Activated CD8-positive, alpha-beta memory T cell treated with anti-CD3 and anti-CD28 coated beads for 36 hours (primary cell): Measurements from ENCODE around the gene SAPCD2. TPM values are rescaled to one million over a fixed set of nuclear protein-coding genes. Genes with fewer than 3 reads are reported as not detected.
"Not testable (repeated sequence)": the region's sequence is repeated elsewhere in the genome, so short reads cannot be mapped to it uniquely, and the experiment has no call there.

Experiments used
- CTCF ChIA-PET: fragments of 350-600 bp; sonication (Branson Sonifier 250); formaldehyde crosslinking; loops from one replicate; lab custom pipeline; 2021; ENCODE audit warnings: antibody characterized with exemption; lab: Charles Lee
- POLR2A ChIA-PET: fragments of 350-600 bp; sonication (Branson Sonifier 250); formaldehyde crosslinking; loops from one replicate; lab custom pipeline; 2021; ENCODE audit warnings: antibody characterized with exemption; lab: Charles Lee
- total RNA-seq, 2 experiments: library from RNA; stranded (reverse); gene quantifications; one replicate each; pipeline ENCODE4 v1.2.3, GENCODE V29; 2021

SAPCD2 gene
- total RNA-seq, 2 experiments from 2014 or later = 16.4 to 16.5 TPM

GRCh38 chr9:137034039-137034708 lies 36.2 kb downstream of the SAPCD2 start:
- CTCF ChIA-PET = interaction anchor here (0.5 to 7.5 kb wide), 32 partner anchors 8 to 247 kb away, joined by 3 to 46 read pairs (median 8); partner anchors contain the start of genes AJM1, ANAPC2, C8G and CLIC3
- POLR2A ChIA-PET = interaction anchor here (0.5 to 1.5 kb wide), 7 partner anchors 11 to 542 kb away, joined by 3 to 8 read pairs (median 5); partner anchors contain the start of genes AJM1 and NPDC1

- CTCF ChIA-PET = interaction anchor here (0.6 to 7.5 kb wide), 7 partner anchors 15 to 247 kb away, joined by 5 to 46 read pairs (median 18); partner anchors contain the start of genes C8G, ENTPD2, FBXW5 and NPDC1
- POLR2A ChIA-PET = not testable (repeated sequence)
Measured at GRCh38 chr9:137033481-137033880, 36.9 kb downstream of the SAPCD2 start.

GRCh38 chr9:137032858-137033257 lies 37.5 kb downstream of the SAPCD2 start:
- ChIA-PET CTCF (interaction anchor here (1.0 to 7.5 kb wide), 7 partner anchors 14 to 245 kb away, joined by 3 to 43 read pairs (median 4); partner anchors contain the start of genes ENTPD2 and NPDC1), POLR2A (no interaction called here)

- ChIA-PET CTCF (interaction anchor here (0.6 to 2.1 kb wide), 11 partner anchors 13 to 245 kb away, joined by 3 to 10 read pairs (median 4); partner anchors contain the start of gene AJM1), POLR2A (interaction anchor here (1.2 kb wide), 1 partner anchor 150 kb away, joined by 3 read pairs; no protein-coding TSS in a partner anchor)
Measured at GRCh38 chr9:137031904-137032640, 38.3 kb downstream of the SAPCD2 start, which contains the start of gene FUT7. Gene FUT7 (minus strand): TSS chr9:137032088. CDS start chr9:137031991, 97 bp downstream.

- ChIA-PET POLR2A (no interaction called here), CTCF (interaction anchor here (0.9 to 3.6 kb wide), 20 partner anchors 14 to 243 kb away, joined by 3 to 30 read pairs (median 5); partner anchors contain the start of gene AJM1)
Measured at GRCh38 chr9:137030538-137031527, 39.5 kb downstream of the SAPCD2 start.

GRCh38 chr9:137030006-137030405 lies 40.4 kb downstream of the SAPCD2 start:
- ChIA-PET CTCF (interaction anchor here (0.5 to 3.6 kb wide), 54 partner anchors 9 to 491 kb away, joined by 3 to 30 read pairs (median 5); partner anchors contain the start of genes AJM1, CLIC3, NPDC1 and PAXX), POLR2A (interaction anchor here (0.7 to 1.3 kb wide), 3 partner anchors 30 to 56 kb away, joined by 4 to 5 read pairs (median 4); partner anchors contain the start of gene PAXX)

- CTCF ChIA-PET = interaction anchor here (0.5 to 3.6 kb wide), 59 partner anchors 8 to 491 kb away, joined by 3 to 30 read pairs (median 4); partner anchors contain the start of genes AJM1, CLIC3, MAN1B1 and NPDC1
- POLR2A ChIA-PET = interaction anchor here (0.7 to 1.3 kb wide), 3 partner anchors 29 to 57 kb away, joined by 4 to 5 read pairs (median 4); partner anchors contain the start of gene PAXX
Measured at GRCh38 chr9:137029058-137029936, 41.1 kb downstream of the SAPCD2 start.

GRCh38 chr9:137028263-137029057 lies 41.9 kb downstream of the SAPCD2 start:
- ChIA-PET CTCF (interaction anchor here (0.7 to 3.6 kb wide), 43 partner anchors 7 to 490 kb away, joined by 3 to 30 read pairs (median 5); partner anchors contain the start of genes AJM1, CLIC3, MAN1B1 and NPDC1), POLR2A (interaction anchor here (1.3 to 1.7 kb wide), 3 partner anchors 28 to 58 kb away, joined by 4 to 5 read pairs (median 4); partner anchors contain the start of genes MAN1B1 and PAXX)

GRCh38 chr9:137027369-137028262 lies 42.7 kb downstream of the SAPCD2 start, which contains the start of gene ABCA2:
Gene ABCA2 (minus strand): TSS chr9:137028237. CDS start chr9:137028140, 97 bp downstream.
- ChIA-PET CTCF (interaction anchor here (0.6 to 4.0 kb wide), 19 partner anchors 7 to 338 kb away, joined by 3 to 30 read pairs (median 12); partner anchors contain the start of genes CLIC3, NPDC1 and PAXX), POLR2A (interaction anchor here (1.0 to 1.7 kb wide), 3 partner anchors 27 to 142 kb away, joined by 3 to 5 read pairs (median 4); partner anchors contain the start of genes MAN1B1 and TRAF2)

GRCh38 chr9:137026828-137027227 lies 43.5 kb downstream of the SAPCD2 start:
- CTCF ChIA-PET = interaction anchor here (0.6 to 4.0 kb wide), 10 partner anchors 8 to 133 kb away, joined by 3 to 24 read pairs (median 4); partner anchors contain the start of genes NPDC1 and PAXX
- POLR2A ChIA-PET = interaction anchor here (1.0 to 1.7 kb wide), 3 partner anchors 27 to 141 kb away, joined by 3 to 5 read pairs (median 4); partner anchors contain the start of genes MAN1B1 and TRAF2

- CTCF ChIA-PET = interaction anchor here (0.6 to 4.0 kb wide), 11 partner anchors 9 to 133 kb away, joined by 3 to 24 read pairs (median 3); partner anchors contain the start of genes NPDC1 and PAXX
- POLR2A ChIA-PET = interaction anchor here (1.0 to 1.3 kb wide), 2 partner anchors 26 to 141 kb away, joined by 3 to 5 read pairs; partner anchors contain the start of gene TRAF2
Measured at GRCh38 chr9:137026384-137026783, 44.0 kb downstream of the SAPCD2 start.

GRCh38 chr9:137025517-137025966 lies 44.8 kb downstream of the SAPCD2 start:
- POLR2A ChIA-PET = no interaction called here
- CTCF ChIA-PET = interaction anchor here (0.7 to 4.0 kb wide), 10 partner anchors 10 to 197 kb away, joined by 3 to 24 read pairs (median 4); partner anchors contain the start of gene NPDC1

GRCh38 chr9:137023583-137023991 lies 46.8 kb downstream of the SAPCD2 start:
- ChIA-PET CTCF (interaction anchor here (6.0 kb wide), 1 partner anchor 12 kb away, joined by 31 read pairs; no protein-coding TSS in a partner anchor), POLR2A (no interaction called here)

GRCh38 chr9:137023157-137023556 lies 47.2 kb downstream of the SAPCD2 start:
- POLR2A ChIA-PET = no interaction called here
- CTCF ChIA-PET = interaction anchor here (6.0 kb wide), 1 partner anchor 12 kb away, joined by 31 read pairs; no protein-coding TSS in a partner anchor
